ENCODE results near the gene LRRC40. TPM values are rescaled to one million over a fixed set of nuclear protein-coding genes. Genes with fewer than 3 reads are reported as not detected.
A peak's percentile ranks its signal among the peaks of the same experiment; 100 is the strongest.
"Not testable (repeated sequence)": the region's sequence is repeated elsewhere in the genome, so short reads cannot be mapped to it uniquely, and the experiment has no call there.

The LRRC40 gene
- polyA plus RNA-seq, 1 experiment = 20.6 TPM

GRCh38 chr1:70211541-70211940 is 6.2 kb upstream of the LRRC40 start:
- CTCF ChIA-PET = no interaction called here

GRCh38 chr1:70210820-70211219 is 5.4 kb upstream of the LRRC40 start:
- CTCF ChIA-PET = no interaction called here
- no peak for DNase-seq (ENCODE audit: low read depth, low spot score)
- Histone ChIP-seq H3K27me3 (ENCODE audit: control insufficient read depth, insufficient read depth, low read length) (no peaks in the 10 kb centered on the region), H3K9me3 (ENCODE audit: control insufficient read depth, insufficient read depth, low read length) (no peaks in the 10 kb centered on the region), H3K4me3 (ENCODE audit: low read depth, low read length) (no peak overlapping the region), H3K27ac (ENCODE audit: low read depth, low read length) (no peak overlapping the region)
- TF ChIP-seq CTCF (IDR thresholded peaks at IDR 0.05; ENCODE audit: low read depth, low read length) = no peak
- POLR2A ChIA-PET = interaction anchor here (1.1 kb wide), 1 partner anchor 10 kb away, joined by 6 read pairs; the partner anchor contains the start of gene SRSF11

More at GRCh38 chr1:70211541-70211940, 6.2 kb upstream of the LRRC40 start:
- Histone ChIP-seq H3K27me3 (ENCODE audit: control insufficient read depth, insufficient read depth, low read length) (no peaks in the 10 kb centered on the region), H3K4me3 (ENCODE audit: low read depth, low read length) (no peak overlapping the region), H3K27ac (ENCODE audit: low read depth, low read length) (no peak overlapping the region), H3K9me3 (ENCODE audit: control insufficient read depth, insufficient read depth, low read length) (no peaks in the 10 kb centered on the region)
- no peak for DNase-seq (ENCODE audit: low read depth, low spot score)
- POLR2A ChIA-PET = interaction anchor here (1.1 kb wide), 1 partner anchor 10 kb away, joined by 6 read pairs; the partner anchor contains the start of gene SRSF11
- no peak for TF ChIP-seq CTCF (IDR thresholded peaks at IDR 0.05; ENCODE audit: low read depth, low read length)

GRCh38 chr1:70208292-70208691 is 2.9 kb upstream of the LRRC40 start:
- DNase-seq (ENCODE audit: low read depth, low spot score) = no peak
- CTCF ChIA-PET = no interaction called here
- TF ChIP-seq CTCF (IDR thresholded peaks at IDR 0.05; ENCODE audit: low read depth, low read length) = no peak
- no peak overlapping the region for H3K27ac ChIP-seq (ENCODE audit: low read depth, low read length)
- POLR2A ChIA-PET = interaction anchor here (2.0 kb wide), 1 partner anchor 13 kb away, joined by 11 read pairs; the partner anchor contains the start of gene SRSF11
- H3K4me3 ChIP-seq (ENCODE audit: low read depth, low read length) = no peak overlapping the region
- no peaks in the 10 kb centered on the region for H3K9me3 ChIP-seq (ENCODE audit: control insufficient read depth, insufficient read depth, low read length)
- H3K27me3 ChIP-seq (ENCODE audit: control insufficient read depth, insufficient read depth, low read length) = no peaks in the 10 kb centered on the region

GRCh38 chr1:70207492-70207891 is 2.1 kb upstream of the LRRC40 start:
- CTCF ChIA-PET = no interaction called here
- H3K27me3 ChIP-seq (ENCODE audit: control insufficient read depth, insufficient read depth, low read length) = no peaks in the 10 kb centered on the region
- no peaks in the 10 kb centered on the region for H3K9me3 ChIP-seq (ENCODE audit: control insufficient read depth, insufficient read depth, low read length)
- H3K27ac ChIP-seq (ENCODE audit: low read depth, low read length) = no peak overlapping the region
- no peak for DNase-seq (ENCODE audit: low read depth, low spot score)
- no peak overlapping the region for H3K4me3 ChIP-seq (ENCODE audit: low read depth, low read length)
- TF ChIP-seq CTCF (IDR thresholded peaks at IDR 0.05; ENCODE audit: low read depth, low read length) = no peak
- POLR2A ChIA-PET = no interaction called here

GRCh38 chr1:70206833-70207232 is 1.5 kb upstream of the LRRC40 start:
- CTCF ChIA-PET; H3K27ac ChIP-seq (ENCODE audit: low read depth, low read length); DNase-seq (ENCODE audit: low read depth, low spot score); H3K9me3 ChIP-seq (ENCODE audit: control insufficient read depth, insufficient read depth, low read length); H3K27me3 ChIP-seq (ENCODE audit: control insufficient read depth, insufficient read depth, low read length): not testable (repeated sequence)
- POLR2A ChIA-PET = interaction anchor here (2.3 kb wide), 1 partner anchor 15 kb away, joined by 11 read pairs; the partner anchor contains the start of gene SRSF11
- H3K4me3 ChIP-seq (ENCODE audit: low read depth, low read length) = peak overlapping the region; percentile 96

All from AG04450 (cell line).